DND-41 (cell line): Measurements from ENCODE around the gene PHACTR3.

Experiments used
- EZH2 ChIP-seq: IDR thresholded peaks from 3 replicates; pipeline ENCODE4 v1.6.1; 2012; ENCODE audit warnings: borderline replicate concordance, low read depth, mild to moderate bottlenecking, moderate library complexity, low read length, inconsistent platforms; ENCODE audit not compliant: severe bottlenecking
- TF ChIP-seq, protein P1 (sequence below): IDR thresholded peaks from 2 replicates; pipeline ENCODE4 v1.5.1; 2012; ENCODE audit warnings: borderline replicate concordance, low read length, moderate library complexity, mild to moderate bottlenecking; ENCODE audit not compliant: poor library complexity, severe bottlenecking; ENCODE audit errors: extremely low read depth

DNA sequence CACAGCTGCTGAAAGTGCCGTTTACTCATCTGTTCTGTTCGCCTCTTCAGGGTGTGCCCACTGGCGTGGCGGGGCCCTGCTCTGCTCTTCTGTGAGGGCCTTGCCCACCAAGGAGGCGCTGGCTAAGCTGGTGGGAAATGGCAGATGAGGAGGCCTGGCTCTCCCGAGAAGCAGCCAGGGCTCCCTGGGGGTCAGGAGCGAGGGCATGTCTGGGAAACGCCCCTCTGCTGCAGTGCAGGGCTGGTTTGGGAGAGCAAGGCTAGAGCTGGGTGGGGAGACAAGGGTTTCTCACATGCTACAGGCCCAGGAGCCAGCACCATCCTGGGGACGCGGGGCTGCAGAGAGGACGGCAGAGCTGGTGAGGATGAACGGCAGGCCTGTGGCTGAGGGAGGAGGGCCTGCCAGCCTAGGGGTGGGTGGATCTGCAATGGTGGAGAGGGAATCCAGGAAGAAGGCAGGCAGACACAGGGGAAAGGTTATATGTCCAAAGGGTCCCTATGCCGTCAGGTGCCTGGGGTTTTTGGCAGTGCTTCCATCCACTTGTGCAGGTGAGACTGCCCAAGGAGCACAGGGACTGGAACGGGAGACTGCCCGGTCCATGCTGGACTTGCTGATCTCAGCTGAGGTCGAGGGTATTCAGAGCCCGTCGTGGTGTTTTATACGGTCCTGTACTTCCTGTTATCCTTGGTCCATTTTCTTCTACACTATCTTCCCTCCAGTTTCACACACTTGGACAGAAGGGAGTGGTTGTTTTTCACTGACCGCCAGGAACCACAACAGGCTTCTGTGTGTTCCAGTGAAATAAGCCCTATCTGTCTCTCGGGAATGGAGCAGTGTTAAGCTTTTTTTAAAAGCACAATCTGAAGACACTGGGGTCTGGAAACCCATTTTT is 209.9 kb downstream of the PHACTR3 start:
- TF ChIP-seq, protein P1, sequence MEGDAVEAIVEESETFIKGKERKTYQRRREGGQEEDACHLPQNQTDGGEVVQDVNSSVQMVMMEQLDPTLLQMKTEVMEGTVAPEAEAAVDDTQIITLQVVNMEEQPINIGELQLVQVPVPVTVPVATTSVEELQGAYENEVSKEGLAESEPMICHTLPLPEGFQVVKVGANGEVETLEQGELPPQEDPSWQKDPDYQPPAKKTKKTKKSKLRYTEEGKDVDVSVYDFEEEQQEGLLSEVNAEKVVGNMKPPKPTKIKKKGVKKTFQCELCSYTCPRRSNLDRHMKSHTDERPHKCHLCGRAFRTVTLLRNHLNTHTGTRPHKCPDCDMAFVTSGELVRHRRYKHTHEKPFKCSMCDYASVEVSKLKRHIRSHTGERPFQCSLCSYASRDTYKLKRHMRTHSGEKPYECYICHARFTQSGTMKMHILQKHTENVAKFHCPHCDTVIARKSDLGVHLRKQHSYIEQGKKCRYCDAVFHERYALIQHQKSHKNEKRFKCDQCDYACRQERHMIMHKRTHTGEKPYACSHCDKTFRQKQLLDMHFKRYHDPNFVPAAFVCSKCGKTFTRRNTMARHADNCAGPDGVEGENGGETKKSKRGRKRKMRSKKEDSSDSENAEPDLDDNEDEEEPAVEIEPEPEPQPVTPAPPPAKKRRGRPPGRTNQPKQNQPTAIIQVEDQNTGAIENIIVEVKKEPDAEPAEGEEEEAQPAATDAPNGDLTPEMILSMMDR: no peak
- TF ChIP-seq EZH2: no peak
